HepG2 (cell line): ENCODE results near the gene EFL1. TPM values are rescaled to one million over a fixed set of nuclear protein-coding genes. Genes with fewer than 3 reads are reported as not detected.

Experiments used
- ATAC-seq: fragments of 200-7000 bp; cut with Tn5 transposase; 3 replicates; pipeline ENCODE4 v1.9.1; 2020; ENCODE audit warnings: mild to moderate bottlenecking, moderate library complexity
- BruUV-seq: library from RNA; stranded (reverse); fragments of 400-500 nt; replicated peaks from 2 replicates; lab custom pipeline; 2021; lab: Mats Ljungman, UMichigan
- CTCF ChIA-PET: fragments of 300-600 bp; formaldehyde crosslinking; extraction: SDS; loops from one replicate; lab custom pipeline; 2021; ENCODE audit warnings: low total read pairs, inconsistent platforms, low intra/inter-chr PET ratio; lab: Yijun Ruan, JAX
- POLR2A ChIA-PET: fragments of 350-600 bp; sonication (Branson Sonifier 250); formaldehyde crosslinking; loops from one replicate; lab custom pipeline; 2020; ENCODE audit warnings: antibody characterized with exemption, inconsistent platforms; lab: Yijun Ruan, JAX
- DNase-seq: peaks from one replicate; pipeline ENCODE4 v3.0.0-alpha.2; 2015; ENCODE audit warnings: low spot score
- FAIRE-seq: peaks from 3 replicates; lab custom pipeline; 2011; peaks lifted over from hg19 to GRCh38; lab: Jason Lieb, UNC
- H2AFZ ChIP-seq: one replicate; pipeline ENCODE4 v1.6.1; 2011; ENCODE audit warnings: low read length, inconsistent platforms
- H3K27ac ChIP-seq: fragments of 300-600 bp; 3 replicates; pipeline ENCODE4 v1.8.0; 2011; ENCODE audit warnings: mixed run types, mild to moderate bottlenecking, mixed read lengths, low read length, inconsistent platforms; ENCODE audit not compliant: insufficient read depth; ENCODE audit errors: extremely low read length
- H3K27me3 ChIP-seq, 2 experiments: fragments of 200-600 bp in 1 of 2; 2 replicates in 1 of 2; 3 replicates in 1 of 2; pipeline versions ENCODE4 v1.6.0 to v1.8.0; 2011; ENCODE audit warnings: low read length in 2 of 2, mild to moderate bottlenecking in 2 of 2, moderate library complexity in 2 of 2, inconsistent platforms in 1 of 2; ENCODE audit not compliant: insufficient read depth in 2 of 2, control insufficient read depth in 1 of 2
- H3K36me3 ChIP-seq, 2 experiments: fragments of 200-600 bp in 1 of 2; replicated peaks in 1 of 2; 2 replicates in 1 of 2; 3 replicates in 1 of 2; pipeline versions ENCODE4 v1.5.1 to v1.8.0; 2011; ENCODE audit warnings: low read length in 2 of 2, inconsistent platforms in 1 of 2; ENCODE audit not compliant: insufficient read depth in 2 of 2, control insufficient read depth in 1 of 2
- H3K4me1 ChIP-seq: 2 replicates; pipeline ENCODE4 v1.5.1; 2012; ENCODE audit warnings: low read length, inconsistent platforms; ENCODE audit not compliant: insufficient read depth
- H3K4me2 ChIP-seq: 2 replicates; pipeline ENCODE4 v1.6.0; 2011; ENCODE audit warnings: low read depth, low read length, inconsistent platforms
- H3K4me3 ChIP-seq, 3 experiments: fragments of 200-600 bp in 1 of 3; sonication (generic), shearing (Covaris generic) in 1 of 3; replicated peaks in 1 of 3; 2 replicates each; pipeline ENCODE4 v1.5.1; 2011 to 2016; ENCODE audit warnings: low read length in 3 of 3, inconsistent platforms in 2 of 3, low read depth in 2 of 3, mild to moderate bottlenecking in 2 of 3, control low read depth in 1 of 3, mixed read lengths in 1 of 3; ENCODE audit not compliant: insufficient read depth in 1 of 3
- H3K79me2 ChIP-seq: one replicate; pipeline ENCODE4 v1.6.1; 2011; ENCODE audit warnings: low read length, inconsistent platforms; ENCODE audit not compliant: insufficient read depth
- H3K9ac ChIP-seq: 2 replicates; pipeline ENCODE4 v1.6.0; 2011; ENCODE audit warnings: mild to moderate bottlenecking, low read depth, low read length, inconsistent platforms; ENCODE audit not compliant: insufficient read depth
- H3K9me3 ChIP-seq: 2 replicates; pipeline ENCODE4 v1.5.1; 2012; ENCODE audit warnings: mild to moderate bottlenecking, low read length
- H4K20me1 ChIP-seq: 2 replicates; pipeline ENCODE4 v1.6.0; 2011; ENCODE audit warnings: inconsistent platforms, mild to moderate bottlenecking, low read length, moderate library complexity; ENCODE audit not compliant: insufficient read depth
- FOXA1 ChIP-seq, 2 experiments: fragments of 450-650 bp in 1 of 2; sonication (generic) in 1 of 2; formaldehyde crosslinking in 1 of 2; IDR thresholded peaks; 2 replicates each; pipeline versions ENCODE4 v1.4.0 to v1.6.1; 2016 to 2020; ENCODE audit warnings: missing genetic modification reagents in 1 of 2
- GLMP ChIP-seq: sonication (generic); formaldehyde crosslinking; IDR thresholded peaks from 2 replicates; pipeline ENCODE4 v1.9.0; 2021; ENCODE audit warnings: missing genetic modification reagents, mild to moderate bottlenecking, borderline replicate concordance
- KMT2B ChIP-seq: IDR thresholded peaks from 2 replicates; pipeline ENCODE4 v1.6.1; 2016; ENCODE audit warnings: missing genetic modification reagents, missing compliant biosample characterization
- MYPOP ChIP-seq: sonication (generic); formaldehyde crosslinking; IDR thresholded peaks from 2 replicates; pipeline ENCODE4 v1.8.1; 2023; ENCODE audit warnings: mild to moderate bottlenecking, moderate library complexity, missing genetic modification reagents
- PCBP1 ChIP-seq: fragments of 200-400 bp; formaldehyde crosslinking; IDR thresholded peaks from 2 replicates; pipeline ENCODE4 v1.6.1; 2017; ENCODE audit warnings: mild to moderate bottlenecking, low read depth, low read length, borderline replicate concordance
- POLR2AphosphoS2 ChIP-seq: IDR thresholded peaks from 2 replicates; pipeline ENCODE4 v1.6.1; 2011; ENCODE audit warnings: low read depth, low read length, improper control_type of control experiment
- SMARCC2 ChIP-seq: fragments of 450-650 bp; IDR thresholded peaks from 2 replicates; pipeline ENCODE4 v1.6.1; 2017; ENCODE audit warnings: antibody characterized with exemption, mild to moderate bottlenecking
- SOX6 ChIP-seq, 2 experiments: fragments of 450-650 bp in 1 of 2; sonication (generic) in 1 of 2; formaldehyde crosslinking in 1 of 2; IDR thresholded peaks; 2 replicates each; pipeline versions ENCODE4 v1.4.0 to v1.6.1; 2017 to 2020; ENCODE audit warnings: antibody characterized with exemption in 1 of 2, mild to moderate bottlenecking in 1 of 2, missing genetic modification reagents in 1 of 2
- YEATS2 ChIP-seq: sonication (generic); formaldehyde crosslinking; IDR thresholded peaks from 2 replicates; pipeline ENCODE4 v1.4.0; 2020; ENCODE audit warnings: missing genetic modification reagents, borderline replicate concordance
- ZBED4 ChIP-seq: sonication (generic); formaldehyde crosslinking; IDR thresholded peaks from 2 replicates; pipeline ENCODE4 v1.4.0; 2020; ENCODE audit warnings: missing genetic modification reagents, borderline replicate concordance
- ZNF260 ChIP-seq: sonication (generic); formaldehyde crosslinking; IDR thresholded peaks from 2 replicates; pipeline ENCODE4 v1.4.0; 2020; ENCODE audit warnings: missing genetic modification reagents, low read depth, mild to moderate bottlenecking, borderline replicate concordance
- ZNF788 ChIP-seq: sonication (generic); formaldehyde crosslinking; IDR thresholded peaks from 2 replicates; pipeline ENCODE4 v1.5.0; 2020; ENCODE audit warnings: mild to moderate bottlenecking, missing genetic modification reagents, borderline replicate concordance
- ZNF841 ChIP-seq: sonication (generic); formaldehyde crosslinking; IDR thresholded peaks from 2 replicates; pipeline ENCODE4 v1.8.1; 2023; ENCODE audit warnings: missing genetic modification reagents, borderline replicate concordance
- WGBS: methylation state at CpG from one replicate; pipeline ENCODE4 v1.1.6; 2017; ENCODE audit warnings: low lambda C conversion rate; 5-methylcytosine and 5-hydroxymethylcytosine counted together
- in situ Hi-C: cut with HindIII; loops from 2 replicates; pipeline ENCODE4 v1.10.0; 2017; ENCODE audit warnings: low pct_unique_long_range_greater_than_20kb; ENCODE audit not compliant: extremely low pct_ligation_motif_present
- intact Hi-C: fragments of 100-400 bp; cut with micrococcal nuclease; formaldehyde crosslinking; loops from one replicate; pipeline ENCODE4 v1.10.0; 2022; ENCODE audit not compliant: unreplicated experiment
- polyA plus RNA-seq, 8 experiments: library from polyadenylated mRNA; depleted of rRNA in 3 of 8; stranded (reverse) in 7 of 8; unstranded in 1 of 8; fragments of >200 nt; fragmentation: Illumina TruSeq in 4 of 8; extraction: Trizol in 4 of 8; gene quantifications; 2 replicates each; pipeline versions ENCODE4 v1.2.1 to v1.2.3, GENCODE V29; 2011 to 2016; ENCODE audit warnings: low read depth in 4 of 8, missing spikeins in 1 of 8, mixed read lengths in 1 of 8; ENCODE audit not compliant: insufficient read depth in 1 of 8
- total RNA-seq, 5 experiments: library from RNA; depleted of rRNA; stranded (reverse); fragments of >200 nt; fragmentation: Illumina TruSeq; extraction: Trizol; gene quantifications; 2 replicates each; pipeline ENCODE4 v1.2.3, GENCODE V29; 2016; ENCODE audit warnings: low read depth in 1 of 5

EFL1 gene
- total and polyA plus RNA-seq, 2 of the 13 experiments (the other 11 are each of a cell fraction or from before 2014, with no cell fraction given): 6.4 to 12.0 TPM

GRCh38 chr15:82165948-82166376 is 96.6 kb downstream of the EFL1 start (continued):
- TF ChIP-seq MYPOP (CRISPR knock-in tag): no peak
- TF ChIP-seq FOXA1 (IDR thresholded peaks at IDR 0.05): no peak
- TF ChIP-seq FOXA1 (CRISPR knock-in tag; IDR thresholded peaks at IDR 0.05): no peak
- TF ChIP-seq YEATS2: no peak
- no peak for TF ChIP-seq SOX6 (IDR thresholded peaks at IDR 0.05)
- TF ChIP-seq SOX6 (CRISPR knock-in tag; IDR thresholded peaks at IDR 0.05): no peak
- no peak for TF ChIP-seq ZNF260

GRCh38 chr15:82159922-82160321 is 102.6 kb downstream of the EFL1 start:
- H3K79me2 ChIP-seq: no peaks in the 10 kb centered on the region
- 100% methylated on average over 2 of the region's 2 CpGs for WGBS
- H3K4me3 ChIP-seq: no peak overlapping the region
- peaks cover 9 to 20% of the 10 kb centered on the region in 2 experiments; a peak in 3 of 5 replicates for H3K36me3 ChIP-seq
- BruUV-seq: no TSS peak
- no peaks in the 10 kb centered on the region for H4K20me1 ChIP-seq
- TF ChIP-seq KMT2B: no peak
- TF ChIP-seq ZBED4 (CRISPR knock-in tag): no peak
- TF ChIP-seq POLR2AphosphoS2: no peak
- TF ChIP-seq GLMP (CRISPR knock-in tag): no peak
- TF ChIP-seq PCBP1: no peak
- no peak for TF ChIP-seq SMARCC2
- no peak for TF ChIP-seq ZNF788 (CRISPR knock-in tag)
- TF ChIP-seq ZNF841 (CRISPR knock-in tag): no peak
- POLR2A ChIA-PET: no interaction called here
- H2AFZ ChIP-seq: no peak overlapping the region
- no peak overlapping the region for H3K9ac ChIP-seq
- H3K27ac ChIP-seq: no peak overlapping the region
- FAIRE-seq (no peak), DNase-seq (no peak), ATAC-seq (no peak)
- H3K9me3 ChIP-seq: no peaks in the 10 kb centered on the region
- in situ Hi-C loops: no loop called here
- H3K27me3 ChIP-seq: no peaks in the 10 kb centered on the region
- CTCF ChIA-PET: no interaction called here
- no peak overlapping the region for H3K4me2 ChIP-seq
- no peaks in the 10 kb centered on the region for H3K4me1 ChIP-seq
- intact Hi-C loops: no loop called here
